ENCODE data around the gene RNASE4.
"Not testable (repeated sequence)": the region's sequence is repeated elsewhere in the genome, so short reads cannot be mapped to it uniquely, and the experiment has no call there.

RNASE4 gene

GRCh38 chr14:20697273-20698017 lies 13.1 kb downstream of the RNASE4 start:
- DNase-seq (ENCODE audit: low read depth in 2 of 2, low spot score in 1 of 2) = peak in 1 of 2 donors; percentile 33

DNA sequence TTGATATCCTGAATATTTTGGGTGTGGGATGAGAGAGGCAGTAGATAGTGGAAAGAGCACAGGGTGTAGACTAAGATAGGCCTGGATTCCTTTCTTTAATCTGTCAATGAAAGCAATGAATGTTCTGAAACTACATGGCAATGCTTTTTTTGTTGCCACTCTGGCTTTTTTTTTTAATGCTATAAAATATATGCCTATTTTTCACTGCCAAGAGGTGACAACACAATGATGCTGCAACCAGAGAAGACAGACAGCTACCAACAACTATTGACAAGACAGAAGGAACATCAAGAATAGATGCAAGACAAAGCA lies 13.6 kb downstream of the RNASE4 start:
- no peak for DNase-seq (ENCODE audit: low read depth in 2 of 2, low spot score in 1 of 2)

- DNase-seq (ENCODE audit: low read depth in 2 of 2, low spot score in 1 of 2) = no peak
These were observed 14.6 kb downstream of the RNASE4 start for GRCh38 chr14:20698934-20699333.

DNA sequence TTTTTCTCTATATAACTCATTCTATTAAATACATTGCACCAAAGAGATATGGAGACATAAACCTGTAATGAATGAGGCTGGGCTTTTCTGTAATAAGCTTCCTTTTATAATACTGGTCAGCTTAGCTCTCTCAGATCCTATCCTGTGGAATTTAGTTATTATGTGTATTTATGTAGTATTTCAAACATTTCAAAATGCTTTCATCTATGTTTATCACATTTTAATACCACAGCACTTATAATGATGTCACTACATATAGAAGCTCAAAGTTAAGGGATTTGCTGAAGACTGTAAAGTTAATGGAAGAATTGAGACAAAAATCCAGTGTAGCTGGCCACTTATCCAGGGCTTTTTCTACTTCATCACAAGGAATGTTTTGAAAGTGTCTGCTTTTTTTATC lies 15.6 kb downstream of the RNASE4 start:
- DNase-seq (ENCODE audit: low read depth in 2 of 2, low spot score in 1 of 2) = no peak

- not testable (repeated sequence) for DNase-seq (ENCODE audit: low read depth in 2 of 2, low spot score in 1 of 2)
These were observed 16.6 kb downstream of the RNASE4 start for GRCh38 chr14:20700965-20701364.

GRCh38 chr14:20706657-20707355 lies 22.4 kb downstream of the RNASE4 start:
- no peak for DNase-seq (ENCODE audit: low read depth in 2 of 2, low spot score in 1 of 2)

GRCh38 chr14:20707622-20708021 lies 23.3 kb downstream of the RNASE4 start:
- no peak for DNase-seq (ENCODE audit: low read depth in 2 of 2, low spot score in 1 of 2)

- DNase-seq (ENCODE audit: low read depth in 2 of 2, low spot score in 1 of 2) = no peak
These were observed 26.9 kb downstream of the RNASE4 start for GRCh38 chr14:20711261-20711660.

DNA sequence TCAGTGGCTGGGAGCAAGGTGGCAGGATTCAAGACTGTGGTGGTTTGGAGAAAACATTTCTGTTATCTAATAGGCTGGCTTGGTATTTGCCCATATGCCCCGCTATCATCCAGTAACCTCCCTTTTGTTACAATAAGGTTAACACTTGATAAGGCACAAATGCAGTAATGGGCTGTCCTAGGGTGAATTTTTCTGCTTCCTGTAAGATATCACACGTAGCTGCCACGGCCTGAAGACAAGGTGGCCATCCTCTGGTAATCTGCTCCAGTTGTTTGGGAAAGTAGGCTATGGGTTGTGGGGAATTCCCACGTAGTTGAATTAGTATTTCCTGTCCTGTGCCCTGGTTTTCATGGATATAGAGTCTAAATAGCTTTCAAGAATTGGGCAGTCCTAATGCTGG lies 27.3 kb downstream of the RNASE4 start:
- DNase-seq (ENCODE audit: low read depth in 2 of 2, low spot score in 1 of 2) = no peak

DNA sequence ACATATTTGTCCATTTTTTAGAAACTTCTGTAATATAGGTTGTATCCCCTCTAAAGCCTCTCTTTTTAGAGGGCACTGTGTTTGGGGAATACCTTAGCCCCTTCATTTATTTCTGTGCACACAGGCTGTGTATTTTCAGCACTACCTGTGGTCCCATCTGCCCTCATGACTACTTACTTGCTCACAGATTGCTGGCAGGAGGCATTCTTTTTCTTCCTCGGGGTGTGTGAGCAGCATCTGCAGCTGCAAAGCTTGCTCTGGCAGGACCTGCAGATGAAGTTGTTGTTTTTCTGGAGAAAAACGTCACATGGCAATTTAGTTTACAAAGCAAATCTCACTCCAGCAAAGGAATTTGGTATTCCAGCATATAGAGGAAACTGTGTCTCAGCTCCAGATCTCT lies 28.5 kb downstream of the RNASE4 start:
- no peak for DNase-seq (ENCODE audit: low read depth in 2 of 2, low spot score in 1 of 2)

GRCh38 chr14:20714593-20715250 lies 30.4 kb downstream of the RNASE4 start:
- DNase-seq (ENCODE audit: low read depth in 2 of 2, low spot score in 1 of 2) = no peak

DNA sequence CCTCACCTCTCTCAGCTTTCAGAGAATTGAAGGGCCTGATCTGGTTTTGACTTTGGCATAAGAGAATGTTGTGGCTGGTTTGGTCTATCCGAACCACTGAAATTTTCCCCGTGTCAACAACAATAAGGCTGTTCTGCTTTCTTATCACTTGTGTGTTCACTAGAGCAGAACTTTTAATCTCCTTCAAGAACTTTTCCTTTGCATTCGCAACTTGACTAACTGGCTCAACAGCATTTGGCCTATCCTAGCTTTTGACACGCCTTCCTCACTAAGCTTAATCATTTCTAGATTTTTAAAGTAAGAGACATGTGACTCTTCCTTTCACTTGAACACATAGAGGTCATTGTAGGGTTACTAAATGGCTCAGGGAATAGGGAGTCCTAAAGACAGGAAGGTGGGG lies 35.4 kb downstream of the RNASE4 start:
- no peak for DNase-seq (ENCODE audit: low read depth in 2 of 2, low spot score in 1 of 2)

DNA sequence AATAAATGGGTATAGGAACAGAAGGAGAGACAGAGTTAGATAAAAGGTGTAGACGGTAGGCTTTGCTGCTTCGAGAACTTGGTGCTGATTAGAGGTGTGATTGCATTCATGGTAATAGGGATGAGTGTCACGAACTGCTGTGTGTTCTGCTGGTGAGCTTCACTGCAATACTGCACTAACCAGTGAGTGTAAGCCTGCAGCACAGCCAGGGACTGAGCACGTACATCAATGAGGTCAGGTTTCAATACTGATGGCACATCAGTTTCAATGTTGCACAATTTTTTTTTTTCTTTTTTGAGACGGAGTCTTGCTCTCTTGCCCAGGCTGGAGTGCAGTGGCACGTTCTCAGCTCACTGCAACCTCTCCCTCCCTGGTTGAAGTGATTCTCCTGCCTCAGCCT lies 36.4 kb downstream of the RNASE4 start:
- no peak for DNase-seq (ENCODE audit: low read depth in 2 of 2, low spot score in 1 of 2)

DNA sequence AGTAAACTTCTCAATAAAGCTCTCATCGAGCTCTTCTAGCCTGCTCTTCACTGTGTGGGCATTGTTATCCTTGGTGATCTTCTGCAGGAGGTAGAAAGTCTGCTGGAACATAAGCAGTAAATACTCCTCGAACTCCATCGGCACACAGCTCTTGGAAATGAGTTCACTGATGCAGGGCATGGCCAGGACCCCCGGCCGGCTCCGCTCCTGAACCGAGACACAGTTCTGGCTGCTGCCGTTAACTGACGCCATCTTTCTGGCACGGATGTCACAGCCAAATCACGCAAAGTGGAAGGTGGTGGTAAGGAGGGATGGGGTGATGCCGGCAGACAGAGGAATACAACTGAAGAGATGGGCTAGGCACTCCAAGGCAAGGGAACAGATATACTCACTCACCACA lies 37.7 kb downstream of the RNASE4 start:
- no peak for DNase-seq (ENCODE audit: low read depth in 2 of 2, low spot score in 1 of 2)

GRCh38 chr14:20723488-20723887 lies 39.1 kb downstream of the RNASE4 start:
- no peak for DNase-seq (ENCODE audit: low read depth in 2 of 2, low spot score in 1 of 2)

- not testable (repeated sequence) for DNase-seq (ENCODE audit: low read depth in 2 of 2, low spot score in 1 of 2)
These were observed 41.8 kb downstream of the RNASE4 start for GRCh38 chr14:20726121-20726520.

DNA sequence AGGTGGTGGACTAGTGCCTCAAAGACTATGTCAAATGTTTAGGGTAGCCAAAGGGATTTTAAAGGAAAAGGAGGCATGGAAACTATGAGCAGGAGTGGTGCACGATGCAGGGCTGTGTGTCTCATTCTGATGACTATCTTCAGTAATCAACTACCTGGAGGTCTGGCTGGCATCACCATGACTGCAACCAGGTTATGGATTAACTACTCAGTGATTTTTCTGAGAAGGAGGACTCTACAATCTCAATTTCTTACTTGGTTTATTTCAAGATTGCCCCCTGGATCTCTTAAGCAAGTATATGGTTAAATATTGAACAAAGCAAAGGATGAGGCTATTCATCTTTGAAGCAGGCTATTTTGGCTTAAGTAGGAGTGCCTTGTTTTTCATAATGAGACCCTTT lies 42.2 kb downstream of the RNASE4 start:
- DNase-seq (ENCODE audit: low read depth in 2 of 2, low spot score in 1 of 2) = no peak

DNA sequence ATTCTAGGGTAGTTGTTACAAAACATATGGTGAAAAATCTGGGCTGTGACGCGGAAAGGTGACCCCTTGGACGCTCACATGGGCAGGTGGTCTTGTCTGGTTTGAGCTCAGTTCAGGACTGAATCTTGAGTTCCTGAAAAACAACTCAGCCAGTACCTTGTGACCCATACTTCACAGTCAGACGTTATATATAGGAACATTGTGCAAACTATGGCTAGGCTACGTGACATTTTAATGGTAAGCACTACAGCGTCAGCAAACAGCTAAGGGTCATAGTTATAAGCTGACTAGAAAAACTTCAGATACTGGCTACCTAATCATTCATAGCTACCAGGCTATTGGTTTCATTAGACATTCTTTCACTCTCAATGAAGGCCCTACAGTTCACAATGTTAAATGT lies 46.5 kb downstream of the RNASE4 start:
- DNase-seq (ENCODE audit: low read depth in 2 of 2, low spot score in 1 of 2) = no peak

GRCh38 chr14:20732477-20732876 lies 48.1 kb downstream of the RNASE4 start:
- no peak for DNase-seq (ENCODE audit: low read depth in 2 of 2, low spot score in 1 of 2)

- DNase-seq (ENCODE audit: low read depth in 2 of 2, low spot score in 1 of 2) = no peak
These were observed 48.7 kb downstream of the RNASE4 start for GRCh38 chr14:20732979-20733635.

DNA sequence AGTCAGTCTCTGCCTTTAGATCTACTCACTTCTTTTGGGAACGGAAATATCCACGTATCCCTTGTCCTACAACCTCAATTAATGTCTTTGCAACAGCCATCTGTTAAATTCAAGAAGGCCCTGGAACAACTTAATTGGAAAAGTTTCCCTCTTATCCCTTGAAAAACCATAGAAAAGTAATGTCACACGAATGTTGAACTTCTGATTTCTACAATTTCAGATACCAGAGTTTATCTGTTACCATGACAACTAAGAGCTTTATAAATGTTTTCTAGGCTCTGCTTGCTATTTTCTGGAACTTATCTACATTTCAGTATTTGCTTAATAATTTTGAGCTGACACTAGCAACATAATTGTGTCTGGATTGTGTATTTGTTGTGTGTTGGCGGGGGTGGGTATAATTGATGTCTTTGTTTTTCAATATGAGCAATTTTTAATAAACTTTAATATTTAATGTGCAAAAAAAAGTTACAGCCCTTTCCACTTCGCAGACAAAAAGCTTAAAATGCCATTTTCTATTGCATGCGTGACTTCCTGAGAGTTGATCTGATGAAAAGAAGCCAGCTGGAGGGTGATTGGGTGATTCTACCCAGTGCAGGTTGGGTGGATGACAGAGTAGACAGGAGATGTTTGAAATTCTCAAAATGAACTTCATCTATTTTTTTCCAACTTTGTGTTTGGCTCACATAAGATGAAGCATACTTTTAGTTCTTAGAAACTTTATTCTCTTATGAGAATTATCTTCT lies 49.5 kb downstream of the RNASE4 start:
- DNase-seq (ENCODE audit: low read depth in 2 of 2, low spot score in 1 of 2) = no peak

Data from stimulated activated CD8-positive, alpha-beta memory T cell treated with anti-CD3 and anti-CD28 coated beads, Interleukin-4, amount 100 ng/mL, for 1 hour (primary cell).